Right lobe of liver (tissue), 6 donors: ENCODE measurements around the gene PSEN1. TPM values are rescaled to one million over a fixed set of nuclear protein-coding genes. Genes with fewer than 3 reads are reported as not detected.

ENCODE experiments used
- ATAC-seq, 4 donors: fragments of 200-7000 bp; cut with Tn5 transposase; one replicate each; pipeline ENCODE4 v1.9.1; 2020; ENCODE audit warnings: mild to moderate bottlenecking in 4 of 4, moderate library complexity in 4 of 4
- DNase-seq, 3 donors: peaks; one replicate each; pipeline ENCODE4 v3.0.0-alpha.2; 2020
- H3K27ac ChIP-seq, 3 donors: fragments of 200-600 bp; one replicate each; pipeline ENCODE4 v1.8.0; 2022
- H3K27me3 ChIP-seq, 2 donors: fragments of 200-600 bp; one replicate each; pipeline ENCODE4 v1.8.0; 2022
- H3K36me3 ChIP-seq, 4 donors: fragments of 200-600 bp; sonication (generic) in 1 of 4; one replicate each; pipeline versions ENCODE4 v1.5.1 to v1.8.0; 2017 to 2022; ENCODE audit warnings: control low read depth in 1 of 4
- H3K4me1 ChIP-seq, 4 donors: fragments of 200-600 bp; sonication (generic) in 1 of 4; one replicate each; pipeline versions ENCODE4 v1.5.1 to v1.8.0; 2017 to 2022; ENCODE audit warnings: control low read depth in 1 of 4
- H3K4me3 ChIP-seq, 3 donors: fragments of 200-600 bp; one replicate each; pipeline ENCODE4 v1.8.0; 2022
- H3K9me3 ChIP-seq, 4 donors: fragments of 200-600 bp; sonication (generic) in 1 of 4; one replicate each; pipeline versions ENCODE4 v1.5.1 to v1.8.0; 2017 to 2022; ENCODE audit warnings: control low read depth in 1 of 4
- POLR2A ChIP-seq: fragments of 450-650 bp; IDR thresholded peaks from one replicate; pipeline ENCODE4 v1.6.1; 2017; ENCODE audit warnings: antibody characterized with exemption, mild to moderate bottlenecking
- WGBS: methylation state at CpG from one replicate; pipeline ENCODE4 v1.1.6; 2018; ENCODE audit warnings: low coverage, low lambda C conversion rate; ENCODE audit not compliant: insufficient coverage; ENCODE audit errors: missing lambda C conversion rate; 5-methylcytosine and 5-hydroxymethylcytosine counted together
- intact Hi-C, 2 donors: fragments of 100-400 bp; cut with DNase I; formaldehyde crosslinking; loops; one replicate each; pipeline versions ENCODE4 v1.11.2 to v1.14.1; 2022
- total RNA-seq, 6 experiments: library from RNA; depleted of rRNA in 2 of 6; stranded (reverse); fragments of >200 nt in 2 of 6; fragmentation: NEBNext Ultra II Directional in 3 of 6; extraction: Animal tissue kit (Norgen Biotek cat#: 25700) in 3 of 6; gene quantifications; one replicate each; pipeline versions ENCODE4 v1.1.0 to v1.2.4, GENCODE V29; 2016 to 2023
- TF ChIP-seq, protein P1 (sequence below), 4 donors: fragments of 200-600 bp in 3 of 4; fragments of 450-650 bp in 1 of 4; IDR thresholded peaks; one replicate each; pipeline versions ENCODE4 v1.5.1 to v1.8.0; 2016 to 2022; ENCODE audit warnings: antibody characterized with exemption in 4 of 4, mild to moderate bottlenecking in 2 of 4
- donor health status: DM: no; HTN: yes; CAD: no.
- donor health status: DM: no; HTN: no; CAD: no.
- donor health status: DM: no; HTN: no; CAD: no.
- donor health status: DM: no; HTN: yes; CAD: no.
- donor health status: DM: no; HTN: yes; CAD: no.

PSEN1 gene
- total RNA-seq, 6 experiments from 2014 or later: 22.5 to 28.2 (median 25.0) TPM

DNA sequence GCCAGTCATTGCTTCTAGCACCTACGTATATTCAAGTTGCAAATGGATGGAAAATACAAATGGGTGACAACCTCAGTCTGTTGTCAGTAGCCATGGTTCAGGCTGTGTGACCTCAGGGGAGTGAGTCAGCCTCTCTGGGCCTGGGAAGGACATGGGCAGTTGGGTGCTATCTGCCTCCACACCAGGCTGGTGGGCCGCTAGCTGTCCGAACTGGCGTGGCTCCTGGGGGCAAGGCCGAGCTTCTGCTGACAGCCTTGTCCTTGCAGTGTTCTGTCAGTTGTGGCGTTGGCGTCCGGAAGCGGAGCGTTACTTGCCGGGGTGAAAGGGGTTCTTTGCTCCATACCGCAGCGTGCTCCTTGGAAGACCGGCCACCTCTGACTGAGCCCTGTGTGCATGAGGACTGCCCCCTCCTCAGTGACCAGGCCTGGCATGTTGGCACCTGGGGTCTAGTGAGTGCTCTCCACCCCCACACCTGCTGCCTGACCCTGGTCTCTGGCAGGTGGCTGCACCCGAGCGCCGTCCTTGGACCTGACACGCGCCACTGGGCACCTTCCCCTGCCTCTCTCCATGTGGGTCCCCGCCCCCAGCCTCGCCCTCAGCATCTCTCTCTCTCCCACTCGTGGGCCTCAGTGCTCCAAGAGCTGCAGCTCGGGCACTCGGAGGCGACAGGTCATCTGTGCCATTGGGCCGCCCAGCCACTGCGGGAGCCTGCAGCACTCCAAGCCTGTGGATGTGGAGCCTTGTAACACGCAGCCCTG lies 118.1 kb downstream of the PSEN1 start:
- H3K4me3 ChIP-seq: no peak overlapping the region
- ATAC-seq: no peak
- H3K9me3 ChIP-seq: no peaks in the 10 kb centered on the region
- WGBS: 93% methylated on average over 5 of the region's 28 CpGs
- TF ChIP-seq, protein P1, sequence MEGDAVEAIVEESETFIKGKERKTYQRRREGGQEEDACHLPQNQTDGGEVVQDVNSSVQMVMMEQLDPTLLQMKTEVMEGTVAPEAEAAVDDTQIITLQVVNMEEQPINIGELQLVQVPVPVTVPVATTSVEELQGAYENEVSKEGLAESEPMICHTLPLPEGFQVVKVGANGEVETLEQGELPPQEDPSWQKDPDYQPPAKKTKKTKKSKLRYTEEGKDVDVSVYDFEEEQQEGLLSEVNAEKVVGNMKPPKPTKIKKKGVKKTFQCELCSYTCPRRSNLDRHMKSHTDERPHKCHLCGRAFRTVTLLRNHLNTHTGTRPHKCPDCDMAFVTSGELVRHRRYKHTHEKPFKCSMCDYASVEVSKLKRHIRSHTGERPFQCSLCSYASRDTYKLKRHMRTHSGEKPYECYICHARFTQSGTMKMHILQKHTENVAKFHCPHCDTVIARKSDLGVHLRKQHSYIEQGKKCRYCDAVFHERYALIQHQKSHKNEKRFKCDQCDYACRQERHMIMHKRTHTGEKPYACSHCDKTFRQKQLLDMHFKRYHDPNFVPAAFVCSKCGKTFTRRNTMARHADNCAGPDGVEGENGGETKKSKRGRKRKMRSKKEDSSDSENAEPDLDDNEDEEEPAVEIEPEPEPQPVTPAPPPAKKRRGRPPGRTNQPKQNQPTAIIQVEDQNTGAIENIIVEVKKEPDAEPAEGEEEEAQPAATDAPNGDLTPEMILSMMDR (IDR thresholded peaks at IDR 0.05): no peak
- no peak for TF ChIP-seq POLR2A
- no peaks in the 10 kb centered on the region for H3K27me3 ChIP-seq
- H3K36me3 ChIP-seq: no peaks in the 10 kb centered on the region
- DNase-seq: peak in 2 of 3 donors; percentile 35 to 39
- H3K27ac ChIP-seq: no peak overlapping the region
- H3K4me1 ChIP-seq: no peaks in the 10 kb centered on the region
- intact Hi-C loops: no loop called here

DNA sequence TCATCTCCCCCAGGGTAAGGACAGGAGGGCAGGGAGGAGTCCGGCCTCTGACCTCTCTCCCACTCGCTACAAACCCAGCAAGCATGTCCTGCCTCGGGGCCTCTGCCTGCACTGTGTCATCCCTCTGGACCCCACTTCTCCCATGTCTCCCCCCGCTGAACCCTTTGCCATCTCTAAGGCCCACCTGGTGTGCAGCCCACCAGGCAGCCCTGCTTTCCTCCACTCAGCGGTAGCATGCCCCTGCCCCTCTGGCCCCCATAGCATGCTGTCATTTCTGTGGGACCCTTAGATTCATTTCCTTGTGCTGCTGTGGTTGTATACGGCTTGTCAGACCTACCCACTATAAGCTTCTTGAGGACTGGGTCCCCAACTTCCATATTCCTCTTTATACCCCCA lies 118.7 kb downstream of the PSEN1 start:
- ATAC-seq: no peak
- no peak for TF ChIP-seq POLR2A
- TF ChIP-seq, protein P1 (IDR thresholded peaks at IDR 0.05): no peak
- Histone ChIP-seq H3K27ac (no peak overlapping the region), H3K4me1 (no peaks in the 10 kb centered on the region), H3K4me3 (no peak overlapping the region), H3K9me3 (no peaks in the 10 kb centered on the region), H3K27me3 (no peaks in the 10 kb centered on the region), H3K36me3 (no peaks in the 10 kb centered on the region)
- peak in 1 of 3 donors; percentile 44 for DNase-seq
- 90% methylated on average over 2 of the region's 6 CpGs for WGBS
- intact Hi-C loops: no loop called here

DNA sequence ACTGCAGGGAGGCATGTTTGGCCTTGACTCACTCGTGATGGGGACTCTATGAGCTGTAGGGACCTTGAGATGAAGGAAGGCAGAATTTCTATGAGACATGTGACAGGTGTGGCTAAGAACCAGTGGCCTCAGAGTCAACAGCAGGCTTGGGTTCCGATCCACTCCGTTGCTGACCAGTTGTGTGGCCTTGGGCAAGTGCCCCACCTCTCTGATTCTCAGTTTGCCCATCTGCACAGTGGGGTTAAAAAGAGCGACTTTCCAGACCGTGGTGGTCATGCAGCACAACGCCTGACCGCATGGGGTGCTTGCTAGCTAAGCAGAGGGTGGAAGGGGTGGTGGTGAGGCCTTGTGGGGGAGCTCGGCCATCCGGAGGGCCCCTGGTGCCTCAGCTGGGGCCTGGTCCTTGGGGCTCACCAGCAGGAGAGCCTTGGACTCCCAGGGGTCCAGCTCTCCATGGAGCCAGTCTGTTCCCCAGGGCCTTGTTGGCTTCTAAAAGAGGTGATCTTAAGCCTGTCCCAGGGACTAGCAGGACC lies 119.5 kb downstream of the PSEN1 start:
- DNase-seq: peak in 1 of 3 donors; percentile 35

DNA sequence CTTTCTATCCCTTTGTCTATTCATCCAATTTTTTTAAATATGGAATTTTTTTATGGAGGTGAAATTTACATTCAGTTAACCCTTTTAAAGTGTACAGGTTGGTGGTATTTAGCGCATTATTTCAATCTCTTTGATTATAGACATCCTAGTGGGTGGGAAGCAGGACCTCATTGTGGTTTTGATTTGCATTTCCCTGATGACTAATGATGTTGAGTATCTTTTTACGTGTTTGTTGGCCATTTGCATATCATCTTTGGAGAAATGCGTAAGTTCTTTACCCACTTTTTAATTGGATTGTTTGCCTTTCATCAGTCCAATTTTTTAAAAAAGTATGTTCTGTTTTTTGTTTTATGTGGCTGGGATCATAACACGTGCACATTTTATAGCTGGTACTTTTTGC lies 121.8 kb downstream of the PSEN1 start:
- H3K36me3 ChIP-seq: no peaks in the 10 kb centered on the region
- H3K4me1 ChIP-seq: no peaks in the 10 kb centered on the region
- ATAC-seq (no peak), DNase-seq (no peak)
- H3K27ac ChIP-seq: no peak overlapping the region
- WGBS: 67% methylated on average over 4 of the region's 4 CpGs
- H3K27me3 ChIP-seq: no peaks in the 10 kb centered on the region
- intact Hi-C loops: no loop called here
- no peak overlapping the region for H3K4me3 ChIP-seq
- H3K9me3 ChIP-seq: no peaks in the 10 kb centered on the region
- TF ChIP-seq, protein P1 (IDR thresholded peaks at IDR 0.05): no peak
- TF ChIP-seq POLR2A: no peak

More for the DNA sequence above, 119.5 kb downstream of the PSEN1 start:
- Histone ChIP-seq H3K4me3 (no peak overlapping the region), H3K9me3 (no peaks in the 10 kb centered on the region), H3K4me1 (no peaks in the 10 kb centered on the region), H3K27me3 (no peaks in the 10 kb centered on the region), H3K27ac (no peak overlapping the region), H3K36me3 (no peaks in the 10 kb centered on the region)
- TF ChIP-seq POLR2A: no peak
- TF ChIP-seq, protein P1 (IDR thresholded peaks at IDR 0.05): no peak
- WGBS: 88% methylated on average over 6 of the region's 9 CpGs
- ATAC-seq: no peak
- intact Hi-C loops: no loop called here
